Spleen (tissue), 7 donors: Measurements from ENCODE around the gene PDCD1.
A peak's percentile ranks its signal among the peaks of the same experiment; 100 is the strongest.

Experiments
- POLR2A ChIP-seq, 3 donors: fragments of 450-650 bp; IDR thresholded peaks; one replicate each; pipeline ENCODE4 v1.5.1; 2017; ENCODE audit warnings: antibody characterized with exemption in 3 of 3, mild to moderate bottlenecking in 1 of 3
- POLR2AphosphoS5 ChIP-seq, 3 donors: sonication (generic); formaldehyde crosslinking; IDR thresholded peaks; one replicate each; pipeline ENCODE4 v1.5.1; 2017; ENCODE audit warnings: antibody characterized with exemption in 3 of 3
- TF ChIP-seq, protein P1 (sequence below), 11 experiments: fragments of 200-600 bp in 7 of 11; fragments of 450-650 bp in 4 of 11; sonication (generic) in 4 of 11; IDR thresholded peaks in 8 of 11; conservative IDR thresholded peaks in 3 of 11; 1 replicate in 7 of 11; 2 replicates in 4 of 11; pipeline versions ENCODE4 v1.4.0 to v1.8.0; 2016 to 2021; ENCODE audit warnings: antibody characterized with exemption in 11 of 11, inconsistent platforms in 4 of 11, mild to moderate bottlenecking in 1 of 11
- donor health status: DM: no; HTN: no; CAD: no; lungs with moderate emphysema.
- donor health status: DM: no; HTN: no; CAD: no.
- donor health status: DM: no; HTN: no; CAD: no.

DNA sequence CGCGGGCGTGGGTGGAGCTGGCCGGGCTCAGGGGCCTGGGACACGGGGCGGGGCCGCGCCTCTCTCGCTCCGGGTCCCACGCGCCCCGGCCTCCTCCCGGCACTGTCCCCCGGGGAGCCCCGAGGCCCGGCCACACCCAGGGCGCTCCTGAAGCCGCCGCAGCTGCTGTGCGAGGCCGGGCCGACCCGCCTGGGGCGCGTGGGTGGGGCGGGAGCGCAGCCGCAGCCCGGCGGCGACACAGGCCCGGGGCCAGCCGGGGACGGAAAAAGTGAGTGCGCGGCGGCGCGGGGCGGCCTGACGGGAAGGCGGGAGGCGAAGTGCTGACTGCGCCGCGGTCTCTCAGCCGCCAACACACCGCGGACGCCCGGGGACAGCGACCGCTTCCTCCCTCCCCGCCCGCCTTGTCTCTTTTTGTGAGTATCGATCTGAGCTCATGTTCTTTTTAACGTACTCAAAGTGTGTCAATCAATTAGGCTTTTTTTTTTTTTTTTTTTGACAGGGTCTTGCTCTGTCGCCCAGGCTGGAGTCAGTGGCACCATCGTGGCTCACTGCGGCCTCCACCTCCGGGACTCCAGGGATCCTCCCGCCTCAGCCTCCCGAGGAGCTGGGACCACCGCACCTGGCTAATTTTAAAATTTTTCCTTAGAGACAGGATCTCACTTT, 14.5 kb downstream of the PDCD1 start:
- TF ChIP-seq, protein P1, sequence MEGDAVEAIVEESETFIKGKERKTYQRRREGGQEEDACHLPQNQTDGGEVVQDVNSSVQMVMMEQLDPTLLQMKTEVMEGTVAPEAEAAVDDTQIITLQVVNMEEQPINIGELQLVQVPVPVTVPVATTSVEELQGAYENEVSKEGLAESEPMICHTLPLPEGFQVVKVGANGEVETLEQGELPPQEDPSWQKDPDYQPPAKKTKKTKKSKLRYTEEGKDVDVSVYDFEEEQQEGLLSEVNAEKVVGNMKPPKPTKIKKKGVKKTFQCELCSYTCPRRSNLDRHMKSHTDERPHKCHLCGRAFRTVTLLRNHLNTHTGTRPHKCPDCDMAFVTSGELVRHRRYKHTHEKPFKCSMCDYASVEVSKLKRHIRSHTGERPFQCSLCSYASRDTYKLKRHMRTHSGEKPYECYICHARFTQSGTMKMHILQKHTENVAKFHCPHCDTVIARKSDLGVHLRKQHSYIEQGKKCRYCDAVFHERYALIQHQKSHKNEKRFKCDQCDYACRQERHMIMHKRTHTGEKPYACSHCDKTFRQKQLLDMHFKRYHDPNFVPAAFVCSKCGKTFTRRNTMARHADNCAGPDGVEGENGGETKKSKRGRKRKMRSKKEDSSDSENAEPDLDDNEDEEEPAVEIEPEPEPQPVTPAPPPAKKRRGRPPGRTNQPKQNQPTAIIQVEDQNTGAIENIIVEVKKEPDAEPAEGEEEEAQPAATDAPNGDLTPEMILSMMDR (IDR thresholded peaks at IDR 0.05 in 8 of 11, conservative IDR thresholded peaks at IDR 0.05 in 3 of 11): peak in 3 of 11 experiments; percentile 12 to 20 (median 17)
- TF ChIP-seq POLR2AphosphoS5 (IDR thresholded peaks at IDR 0.05) (peak; percentile 46 to 73 (median 72)), POLR2A (IDR thresholded peaks at IDR 0.05) (no peak)
